ENCODE data around the gene STK38. TPM values are rescaled to one million over a fixed set of nuclear protein-coding genes. Genes with fewer than 3 reads are reported as not detected.

The STK38 gene
- total and polyA plus RNA-seq, 2 donors (not counting 1 experiment from before 2014, with no cell fraction given) = 26.1 to 67.4 TPM

- H3K27ac Mint-ChIP-seq = peak overlapping the region; percentile 3
- ATAC-seq (ENCODE audit: low read depth) (no peak), DNase-seq (no peak)
- H3K4me3 ChIP-seq (ENCODE audit: control extremely low read depth in 1 of 5, extremely low read depth in 1 of 5, insufficient read depth in 1 of 5, low read depth in 2 of 5, low read length in 4 of 5) = no peak overlapping the region
- no peaks in the 10 kb centered on the region for H3K4me1 Mint-ChIP-seq
- no peaks in the 10 kb centered on the region for H3K27me3 ChIP-seq (replicated peaks in 1 of 4; ENCODE audit: control extremely low read depth in 1 of 4, control insufficient read depth in 3 of 4, insufficient read depth in 4 of 4, low read length in 3 of 4)
- H3K9me3 ChIP-seq (ENCODE audit: control extremely low read depth in 1 of 3, control insufficient read depth in 2 of 3, insufficient read depth in 1 of 3, low read length in 2 of 3) = no peaks in the 10 kb centered on the region
- CTCF ChIA-PET = no interaction called here
- TF ChIP-seq CTCF (IDR thresholded peaks at IDR 0.05) = no peak
- TF ChIP-seq EZH2 (IDR thresholded peaks at IDR 0.05; ENCODE audit: borderline replicate concordance, insufficient read depth, low read depth, low read length, poor library complexity, severe bottlenecking) = no peak
- H3K4me1 ChIP-seq (ENCODE audit: control insufficient read depth in 2 of 2, insufficient read depth in 2 of 2, low read length in 2 of 2) = no peaks in the 10 kb centered on the region
- 95% methylated on average over 2 of the region's 4 CpGs for WGBS (ENCODE audit: insufficient coverage)
- H3K79me2 ChIP-seq (ENCODE audit: control insufficient read depth, insufficient read depth, low read length) = no peaks in the 10 kb centered on the region
- H3K36me3 ChIP-seq (replicated peaks in 1 of 2; ENCODE audit: control extremely low read depth in 1 of 2, control insufficient read depth in 1 of 2, extremely low read depth in 1 of 2, insufficient read depth in 2 of 2, low read length in 1 of 2) = peaks cover 0 to 71% of the 10 kb centered on the region in 2 experiments
- no peaks in the 10 kb centered on the region for H3K27me3 Mint-ChIP-seq
- no peaks in the 10 kb centered on the region for H4K20me1 ChIP-seq (ENCODE audit: control insufficient read depth, insufficient read depth, low read length, poor library complexity, severe bottlenecking)
- H3K4me3 Mint-ChIP-seq = no peak overlapping the region
- no peaks in the 10 kb centered on the region for H3K9me3 Mint-ChIP-seq (ENCODE audit: insufficient read depth)
- intact Hi-C loops (cut with micrococcal nuclease) = no loop called here
- H2AFZ ChIP-seq (ENCODE audit: insufficient read depth, low read depth, low read length, poor library complexity, severe bottlenecking) = no peak overlapping the region
- H3K27ac ChIP-seq (ENCODE audit: low read length in 2 of 2) = no peak overlapping the region
- H3K4me2 ChIP-seq (replicated peaks; ENCODE audit: low read depth, low read length, poor library complexity, severe bottlenecking) = no peak overlapping the region
- POLR2A ChIA-PET = no interaction called here
- no peak overlapping the region for H3K9ac ChIP-seq (ENCODE audit: low read length)
Observed at GRCh38 chr6:36499918-36500317, 47.4 kb downstream of the STK38 start.

- Mint-ChIP-seq H3K9me3 (ENCODE audit: insufficient read depth) (no peaks in the 10 kb centered on the region), H3K4me1 (no peaks in the 10 kb centered on the region), H3K27me3 (no peaks in the 10 kb centered on the region), H3K4me3 (no peak overlapping the region), H3K27ac (no peak overlapping the region)
- no peak for TF ChIP-seq CTCF (IDR thresholded peaks at IDR 0.05)
- no peak for TF ChIP-seq EZH2 (IDR thresholded peaks at IDR 0.05; ENCODE audit: borderline replicate concordance, insufficient read depth, low read depth, low read length, poor library complexity, severe bottlenecking)
- CTCF ChIA-PET = no interaction called here
- intact Hi-C loops (cut with micrococcal nuclease) = no loop called here
- WGBS (ENCODE audit: insufficient coverage) = no CpG with 5 or more reads among the region's 5 CpGs
- Histone ChIP-seq H3K9me3 (ENCODE audit: control extremely low read depth in 1 of 3, control insufficient read depth in 2 of 3, insufficient read depth in 1 of 3, low read length in 2 of 3) (no peaks in the 10 kb centered on the region), H3K36me3 (replicated peaks in 1 of 2; ENCODE audit: control extremely low read depth in 1 of 2, control insufficient read depth in 1 of 2, extremely low read depth in 1 of 2, insufficient read depth in 2 of 2, low read length in 1 of 2) (peaks cover 0 to 70% of the 10 kb centered on the region in 2 experiments), H2AFZ (ENCODE audit: insufficient read depth, low read depth, low read length, poor library complexity, severe bottlenecking) (no peak overlapping the region), H3K4me2 (replicated peaks; ENCODE audit: low read depth, low read length, poor library complexity, severe bottlenecking) (no peak overlapping the region), H3K9ac (ENCODE audit: low read length) (no peak overlapping the region), H3K79me2 (ENCODE audit: control insufficient read depth, insufficient read depth, low read length) (no peaks in the 10 kb centered on the region), H4K20me1 (ENCODE audit: control insufficient read depth, insufficient read depth, low read length, poor library complexity, severe bottlenecking) (no peaks in the 10 kb centered on the region), H3K4me3 (ENCODE audit: control extremely low read depth in 1 of 5, extremely low read depth in 1 of 5, insufficient read depth in 1 of 5, low read depth in 2 of 5, low read length in 4 of 5) (no peak overlapping the region), H3K27me3 (replicated peaks in 1 of 4; ENCODE audit: control extremely low read depth in 1 of 4, control insufficient read depth in 3 of 4, insufficient read depth in 4 of 4, low read length in 3 of 4) (no peaks in the 10 kb centered on the region), H3K4me1 (ENCODE audit: control insufficient read depth in 2 of 2, insufficient read depth in 2 of 2, low read length in 2 of 2) (no peaks in the 10 kb centered on the region), H3K27ac (ENCODE audit: low read length in 2 of 2) (no peak overlapping the region)
- no peak for ATAC-seq (ENCODE audit: low read depth)
- POLR2A ChIA-PET = no interaction called here
- no peak for DNase-seq
Observed at GRCh38 chr6:36495086-36495485, 52.2 kb downstream of the STK38 start.

All from B cell (primary cell).